ENCODE data around the gene MEDAG. TPM values are rescaled to one million over a fixed set of nuclear protein-coding genes. Genes with fewer than 3 reads are reported as not detected.

MEDAG gene
- total and polyA plus RNA-seq, 2 donors (not counting 3 experiments of a cell fraction or from before 2014, with no cell fraction given) = 27.2 TPM

- DNase-seq (ENCODE audit: low read depth, low spot score) (no peak), FAIRE-seq (no peak)
- dilution Hi-C loops (cut with MboI; ENCODE audit: extremely low pct_ligation_motif_present, low sequenced_read_pairs) = no loop called here
These were observed 53.6 kb downstream of the MEDAG start for GRCh38 chr13:30959678-30960077.

More at GRCh38 chr13:30959678-30960077, 53.6 kb downstream of the MEDAG start:
- Histone ChIP-seq H3K4me3 (replicated peaks in 1 of 3; ENCODE audit: insufficient read depth in 1 of 3, low read depth in 1 of 3, low read length in 3 of 3) (no peak overlapping the region), H3K9ac (replicated peaks; ENCODE audit: extremely low read depth, insufficient read depth, low read length) (no peak overlapping the region), H3K4me1 (ENCODE audit: control insufficient read depth, extremely low read depth, insufficient read depth, low read length) (no peaks in the 10 kb centered on the region), H3K79me2 (ENCODE audit: control insufficient read depth, insufficient read depth, low read length) (no peaks in the 10 kb centered on the region), H3K36me3 (ENCODE audit: control insufficient read depth in 2 of 2, extremely low read depth in 1 of 2, insufficient read depth in 2 of 2, low read length in 2 of 2) (no peaks in the 10 kb centered on the region), H2AFZ (ENCODE audit: low read depth, low read length) (no peak overlapping the region), H3K27ac (ENCODE audit: insufficient read depth, low read depth, low read length) (no peak overlapping the region), H3K4me2 (ENCODE audit: insufficient read depth, low read length) (no peak overlapping the region), H4K20me1 (replicated peaks; ENCODE audit: control insufficient read depth, extremely low read depth, insufficient read depth, low read length) (no peaks in the 10 kb centered on the region), H3K9me1 (replicated peaks; ENCODE audit: control insufficient read depth, extremely low read depth, insufficient read depth, low read length) (no peaks in the 10 kb centered on the region), H3K27me3 (ENCODE audit: control insufficient read depth in 2 of 2, insufficient read depth in 2 of 2, low read length in 2 of 2) (peaks cover 12 to 26% of the 10 kb centered on the region in 2 experiments), H3K9me3 (replicated peaks; ENCODE audit: control insufficient read depth, insufficient read depth, low read length) (no peaks in the 10 kb centered on the region)
- ChIA-PET CTCF (interaction anchor here (1.7 kb wide), 1 partner anchor 11 kb away, joined by 7 read pairs; no protein-coding TSS in a partner anchor), POLR2A (no interaction called here)
- BruUV-seq (replicated peaks) = no TSS peak
- intact Hi-C loops (cut with micrococcal nuclease) = no loop called here
- TF ChIP-seq, protein P1, sequence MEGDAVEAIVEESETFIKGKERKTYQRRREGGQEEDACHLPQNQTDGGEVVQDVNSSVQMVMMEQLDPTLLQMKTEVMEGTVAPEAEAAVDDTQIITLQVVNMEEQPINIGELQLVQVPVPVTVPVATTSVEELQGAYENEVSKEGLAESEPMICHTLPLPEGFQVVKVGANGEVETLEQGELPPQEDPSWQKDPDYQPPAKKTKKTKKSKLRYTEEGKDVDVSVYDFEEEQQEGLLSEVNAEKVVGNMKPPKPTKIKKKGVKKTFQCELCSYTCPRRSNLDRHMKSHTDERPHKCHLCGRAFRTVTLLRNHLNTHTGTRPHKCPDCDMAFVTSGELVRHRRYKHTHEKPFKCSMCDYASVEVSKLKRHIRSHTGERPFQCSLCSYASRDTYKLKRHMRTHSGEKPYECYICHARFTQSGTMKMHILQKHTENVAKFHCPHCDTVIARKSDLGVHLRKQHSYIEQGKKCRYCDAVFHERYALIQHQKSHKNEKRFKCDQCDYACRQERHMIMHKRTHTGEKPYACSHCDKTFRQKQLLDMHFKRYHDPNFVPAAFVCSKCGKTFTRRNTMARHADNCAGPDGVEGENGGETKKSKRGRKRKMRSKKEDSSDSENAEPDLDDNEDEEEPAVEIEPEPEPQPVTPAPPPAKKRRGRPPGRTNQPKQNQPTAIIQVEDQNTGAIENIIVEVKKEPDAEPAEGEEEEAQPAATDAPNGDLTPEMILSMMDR (IDR thresholded peaks at IDR 0.05; ENCODE audit: extremely low read depth in 1 of 2, insufficient read depth in 1 of 2, low read depth in 1 of 2, low read length in 2 of 2) = no peak
- TF ChIP-seq GATA2 (IDR thresholded peaks at IDR 0.05; ENCODE audit: insufficient read depth, insufficient read length, low read depth, low read length) (no peak), MYC (IDR thresholded peaks at IDR 0.05; ENCODE audit: low read depth, low read length) (no peak), POLR2A (IDR thresholded peaks at IDR 0.05; ENCODE audit: low read depth, low read length) (no peak), FOS (IDR thresholded peaks at IDR 0.05; ENCODE audit: borderline replicate concordance, insufficient read depth, low read length) (no peak), EZH2 (IDR thresholded peaks at IDR 0.05; ENCODE audit: borderline replicate concordance, low read depth, low read length, severe bottlenecking) (no peak), JUN (IDR thresholded peaks at IDR 0.05; ENCODE audit: borderline replicate concordance, insufficient read depth, insufficient read length, low read depth) (no peak), POLR2AphosphoS5 (IDR thresholded peaks at IDR 0.05; ENCODE audit: insufficient read depth, low read depth, low read length) (no peak)
- TF ChIP-seq, protein P2, sequence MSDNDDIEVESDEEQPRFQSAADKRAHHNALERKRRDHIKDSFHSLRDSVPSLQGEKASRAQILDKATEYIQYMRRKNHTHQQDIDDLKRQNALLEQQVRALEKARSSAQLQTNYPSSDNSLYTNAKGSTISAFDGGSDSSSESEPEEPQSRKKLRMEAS (IDR thresholded peaks at IDR 0.05; ENCODE audit: insufficient read depth, insufficient read length) = no peak

All from endothelial cell of umbilical vein (primary cell).